Activated T-helper 1 cell treated with anti-CD3 and anti-CD28 coated beads, Interleukin-12 subunit alpha, Interleukin-12 subunit beta, Interleukin-2, Interleukin-4 antibody, amounts not matched to agents 30 ng/mL and 10 ng/mL and 1 ng/mL, durations not matched to agents 14 hours and 24 hours and 36 hours (primary cell): ENCODE results near the gene PDCD6IP. TPM values are rescaled to one million over a fixed set of nuclear protein-coding genes. Genes with fewer than 3 reads are reported as not detected.
A peak's percentile ranks its signal among the peaks of the same experiment; 100 is the strongest.
"Not testable (repeated sequence)": the region's sequence is repeated elsewhere in the genome, so short reads cannot be mapped to it uniquely, and the experiment has no call there.

Source experiments
- DNase-seq: peaks from one replicate; pipeline ENCODE4 v3.0.0; 2021; ENCODE audit warnings: low spot score
- H3K27ac Mint-ChIP-seq: one replicate; pipeline ENCODE4 v1.8.0; 2021; ENCODE audit warnings: mild to moderate bottlenecking, mixed read lengths
- H3K27me3 Mint-ChIP-seq: one replicate; pipeline ENCODE4 v1.8.0; 2022; ENCODE audit warnings: mild to moderate bottlenecking, moderate library complexity, mixed read lengths; ENCODE audit not compliant: insufficient read depth
- H3K36me3 Mint-ChIP-seq: one replicate; pipeline ENCODE4 v1.8.0; 2021; ENCODE audit warnings: low read depth, mixed read lengths
- H3K4me1 Mint-ChIP-seq: one replicate; pipeline ENCODE4 v1.8.0; 2021; ENCODE audit warnings: low read depth, mixed read lengths
- H3K4me3 Mint-ChIP-seq: one replicate; pipeline ENCODE4 v1.8.0; 2021; ENCODE audit warnings: mild to moderate bottlenecking, moderate library complexity, mixed read lengths
- H3K9me3 Mint-ChIP-seq: one replicate; pipeline ENCODE4 v1.8.0; 2021; ENCODE audit warnings: mixed read lengths
- intact Hi-C: fragments of 100-400 bp; cut with micrococcal nuclease; formaldehyde crosslinking; loops from one replicate; pipeline ENCODE4 v1.15.1; 2024
- total RNA-seq: library from RNA; stranded (reverse); gene quantifications from 2 replicates; pipeline ENCODE4 v1.2.3, GENCODE V29; 2022

PDCD6IP gene
- total RNA-seq, 1 donor from 2014 or later: 171 TPM

DNA sequence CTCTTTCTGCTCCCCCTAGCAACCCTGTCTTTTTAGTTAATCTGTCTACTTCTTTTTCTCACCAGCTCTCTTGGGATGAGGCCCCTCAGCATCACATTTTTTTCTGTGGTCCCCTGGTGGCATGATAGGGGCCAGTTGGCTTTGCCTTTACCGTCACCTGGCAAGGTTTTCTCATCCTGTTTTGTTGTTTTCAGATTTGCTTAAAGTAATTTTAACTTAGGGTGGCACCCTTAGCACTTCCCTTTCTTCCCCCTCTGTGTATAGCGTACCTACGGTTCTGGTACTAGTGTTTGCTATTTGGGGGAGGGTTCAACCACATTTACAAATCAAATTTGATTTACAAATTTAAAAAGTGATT, 35.6 kb downstream of the PDCD6IP start:
- intact Hi-C loops: no loop called here
- Mint-ChIP-seq H3K27ac (no peak overlapping the region), H3K9me3 (no peaks in the 10 kb centered on the region), H3K36me3 (peaks cover 37% of the 10 kb centered on the region), H3K27me3 (no peaks in the 10 kb centered on the region), H3K4me3 (no peak overlapping the region), H3K4me1 (peaks cover 7% of the 10 kb centered on the region)
- DNase-seq: no peak

DNA sequence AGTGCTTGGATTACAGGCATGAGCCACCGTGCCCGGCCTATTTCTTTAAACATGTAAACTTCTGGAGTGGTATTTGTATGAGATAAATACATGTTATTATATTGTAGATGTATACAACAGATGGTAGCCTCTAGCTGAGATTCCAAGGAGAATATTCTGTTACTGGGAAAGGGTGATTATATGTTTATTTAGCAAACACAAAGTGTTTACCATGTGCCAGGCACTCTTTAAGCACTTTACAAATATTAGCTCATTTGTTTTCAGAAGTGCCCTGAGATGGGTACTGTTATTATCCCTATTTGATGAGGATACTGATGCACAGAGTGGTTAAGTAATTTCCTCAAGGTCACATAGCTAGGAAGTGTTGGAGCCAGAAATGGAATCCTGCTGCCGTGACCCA, 38.8 kb downstream of the PDCD6IP start:
- H3K27me3 Mint-ChIP-seq, H3K4me1 Mint-ChIP-seq, H3K4me3 Mint-ChIP-seq, H3K9me3 Mint-ChIP-seq, intact Hi-C loops, H3K27ac Mint-ChIP-seq, DNase-seq: not testable (repeated sequence)
- peaks cover 37% of the 10 kb centered on the region for H3K36me3 Mint-ChIP-seq

DNA sequence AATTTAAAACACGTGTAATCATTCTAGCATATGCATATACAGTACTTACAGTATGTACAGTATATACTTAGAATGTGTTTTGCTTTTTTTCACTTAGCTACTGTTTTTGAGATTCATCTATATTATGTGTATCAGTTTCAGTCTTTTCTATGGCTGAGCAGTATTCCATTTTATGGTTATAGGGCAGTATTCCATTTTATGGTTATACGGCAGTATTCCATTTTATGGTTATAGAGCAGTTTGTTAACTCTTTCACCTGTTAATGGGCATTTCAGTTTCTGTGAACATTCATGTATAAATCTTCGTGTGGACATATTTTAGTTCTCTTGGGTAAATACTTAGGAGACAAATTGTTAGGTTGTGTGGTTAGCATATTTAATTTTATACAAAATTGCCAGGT, 40.9 kb downstream of the PDCD6IP start:
- Mint-ChIP-seq H3K4me1 (no peaks in the 10 kb centered on the region), H3K27ac (no peak overlapping the region), H3K36me3 (peaks cover 36% of the 10 kb centered on the region), H3K27me3 (no peaks in the 10 kb centered on the region), H3K4me3 (no peak overlapping the region), H3K9me3 (no peaks in the 10 kb centered on the region)
- intact Hi-C loops: no loop called here
- no peak for DNase-seq

DNA sequence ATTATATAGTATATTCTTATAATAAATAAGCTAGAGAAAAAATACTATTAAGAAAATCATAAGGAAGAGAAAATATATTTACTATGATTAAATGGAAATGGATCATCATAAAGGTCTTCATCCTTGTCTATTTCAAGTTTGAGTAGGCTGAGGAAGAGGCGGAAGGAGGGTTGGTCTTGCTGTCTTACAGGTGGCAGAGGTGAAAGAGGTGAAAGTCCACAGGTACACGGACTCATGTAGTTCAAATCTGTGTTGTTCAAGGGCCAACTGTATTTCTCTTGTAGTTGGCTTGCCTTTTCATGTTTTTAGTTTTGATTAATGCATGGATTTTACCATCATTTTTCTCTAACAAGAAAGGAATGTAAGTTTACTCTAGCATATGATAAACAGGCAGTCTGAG, 41.7 kb downstream of the PDCD6IP start:
- intact Hi-C loops: no loop called here
- H3K27ac Mint-ChIP-seq: no peak overlapping the region
- H3K4me3 Mint-ChIP-seq: no peak overlapping the region

DNA sequence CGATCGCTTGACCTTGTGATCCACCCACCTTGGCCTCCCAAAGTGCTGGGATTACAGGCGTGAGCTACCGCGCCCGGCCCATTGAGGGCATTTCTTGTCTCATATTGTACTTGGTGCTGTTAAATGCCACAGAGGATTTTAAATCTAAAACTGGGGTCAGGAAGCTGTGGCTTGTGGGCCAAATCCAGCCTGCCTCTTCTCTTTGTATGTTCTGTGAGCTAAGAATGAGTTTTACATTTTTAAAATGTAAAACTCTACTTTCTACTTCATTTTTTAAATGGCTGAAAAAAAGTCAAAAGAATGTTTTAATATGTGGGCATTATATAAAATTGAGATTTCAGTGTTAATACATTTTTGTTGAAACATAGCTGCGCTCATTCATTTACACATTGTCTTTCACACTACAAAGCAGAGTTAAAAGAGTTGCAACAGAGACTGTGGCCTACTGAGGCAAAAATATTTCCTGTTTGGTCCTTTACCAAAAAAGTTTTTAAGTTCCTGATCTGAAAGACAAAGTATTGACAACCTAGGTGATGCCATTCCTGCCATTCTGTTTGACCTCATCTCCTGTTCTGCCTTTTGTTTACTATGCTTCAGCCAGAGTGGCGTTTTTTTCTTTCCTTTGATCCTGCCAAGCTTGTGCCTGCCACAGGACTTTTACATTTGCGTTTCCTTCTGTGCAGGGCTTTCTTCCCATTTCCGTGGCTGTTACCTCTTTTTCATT, 50.4 kb downstream of the PDCD6IP start:
- peaks cover 32% of the 10 kb centered on the region for H3K4me1 Mint-ChIP-seq
- peaks cover 33% of the 10 kb centered on the region for H3K36me3 Mint-ChIP-seq
- H3K27ac Mint-ChIP-seq: peak overlapping the region; percentile 0
- no peak overlapping the region for H3K4me3 Mint-ChIP-seq
- H3K27me3 Mint-ChIP-seq: no peaks in the 10 kb centered on the region
- no peak for DNase-seq
- no peaks in the 10 kb centered on the region for H3K9me3 Mint-ChIP-seq
- intact Hi-C loops: no loop called here

More for the DNA sequence above, 41.7 kb downstream of the PDCD6IP start:
- no peak for DNase-seq
- Mint-ChIP-seq H3K27me3 (no peaks in the 10 kb centered on the region), H3K36me3 (peaks cover 33% of the 10 kb centered on the region), H3K4me1 (no peaks in the 10 kb centered on the region), H3K9me3 (no peaks in the 10 kb centered on the region)

DNA sequence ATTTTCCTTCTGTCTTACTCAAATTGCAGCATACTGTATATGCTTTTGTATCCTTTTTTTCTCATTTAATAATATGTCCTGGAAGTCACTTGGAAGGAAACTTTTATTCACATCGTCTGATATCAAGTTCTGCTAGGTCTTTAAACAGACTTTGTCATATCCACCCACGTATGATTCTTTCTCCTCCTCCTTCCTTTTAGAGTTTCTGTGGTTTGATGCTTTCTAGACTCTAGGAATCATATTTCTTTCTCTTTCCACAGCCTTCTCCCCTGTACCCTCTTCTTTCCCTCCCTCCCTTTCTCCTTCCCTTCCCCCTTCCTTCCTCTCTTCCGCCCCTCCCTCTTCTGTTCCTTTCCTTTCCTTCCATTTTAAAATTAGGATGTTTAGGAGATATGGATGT, 52.2 kb downstream of the PDCD6IP start:
- Mint-ChIP-seq H3K36me3 (peaks cover 46% of the 10 kb centered on the region), H3K4me1 (peaks cover 45% of the 10 kb centered on the region)
- not testable (repeated sequence) for H3K9me3 Mint-ChIP-seq, H3K27ac Mint-ChIP-seq, H3K4me3 Mint-ChIP-seq, H3K27me3 Mint-ChIP-seq, DNase-seq
- intact Hi-C loops: loop anchor here (5.0 kb wide), 1 partner anchor 53 kb away; the partner anchor contains the start of gene PDCD6IP

DNA sequence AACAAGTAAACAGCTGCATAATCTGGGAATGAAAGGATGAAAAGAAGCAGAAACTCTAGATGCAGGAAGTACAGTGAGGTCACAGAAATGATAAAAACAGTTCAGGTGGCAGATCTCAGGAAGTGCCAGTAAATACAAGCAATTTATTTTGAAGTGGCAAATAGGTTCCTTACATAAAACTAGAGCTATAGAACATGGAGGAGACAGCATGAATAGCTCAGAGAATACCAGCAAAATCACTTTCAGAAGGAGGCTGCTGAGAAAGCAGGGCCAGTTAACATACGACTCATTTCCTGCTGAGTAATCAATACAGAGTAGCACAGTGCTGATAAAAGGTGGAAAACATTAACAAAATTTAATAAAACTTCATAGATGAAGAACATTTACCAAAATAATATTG, 57.0 kb downstream of the PDCD6IP start:
- DNase-seq, intact Hi-C loops, H3K9me3 Mint-ChIP-seq, H3K4me3 Mint-ChIP-seq, H3K27me3 Mint-ChIP-seq: not testable (repeated sequence)
- Mint-ChIP-seq H3K27ac (peak overlapping the region; percentile 62), H3K36me3 (peaks cover 40% of the 10 kb centered on the region), H3K4me1 (peaks cover 29% of the 10 kb centered on the region)

DNA sequence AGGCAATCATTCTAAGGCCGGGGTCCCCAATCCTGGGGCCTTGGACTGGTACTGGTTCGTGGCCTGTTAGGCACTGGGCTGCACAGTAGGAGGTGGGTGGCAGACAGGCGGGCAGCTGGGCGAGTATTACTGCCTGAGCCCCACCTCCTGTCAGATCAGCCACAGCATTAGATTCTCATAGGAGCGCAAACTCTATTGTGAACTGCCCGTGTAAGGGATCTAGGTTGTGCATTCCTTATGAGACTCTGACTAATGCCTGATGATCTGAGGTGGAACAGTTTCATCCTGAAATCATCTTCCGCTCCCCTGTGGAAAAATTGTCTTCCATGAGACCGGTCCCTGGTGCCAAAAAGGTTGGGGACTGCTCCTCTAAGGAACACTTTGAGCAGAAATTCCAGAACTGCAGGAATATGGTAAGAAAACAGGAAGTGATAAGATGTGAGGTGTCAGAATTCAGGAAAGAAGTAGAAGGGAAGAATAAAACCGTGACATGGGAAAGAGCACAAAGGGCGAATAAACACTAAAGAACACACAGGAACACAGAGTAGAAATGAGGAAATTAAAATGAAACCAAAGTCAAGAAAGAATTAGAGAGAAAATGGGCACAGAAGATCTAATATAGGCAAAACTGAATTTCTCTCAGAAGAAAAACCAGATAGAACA, 57.6 kb downstream of the PDCD6IP start:
- Mint-ChIP-seq H3K27me3 (no peaks in the 10 kb centered on the region), H3K4me3 (no peak overlapping the region), H3K36me3 (peaks cover 35% of the 10 kb centered on the region), H3K9me3 (no peaks in the 10 kb centered on the region), H3K4me1 (peaks cover 23% of the 10 kb centered on the region), H3K27ac (peak overlapping the region; percentile 62)
- intact Hi-C loops: no loop called here
- DNase-seq: no peak

DNA sequence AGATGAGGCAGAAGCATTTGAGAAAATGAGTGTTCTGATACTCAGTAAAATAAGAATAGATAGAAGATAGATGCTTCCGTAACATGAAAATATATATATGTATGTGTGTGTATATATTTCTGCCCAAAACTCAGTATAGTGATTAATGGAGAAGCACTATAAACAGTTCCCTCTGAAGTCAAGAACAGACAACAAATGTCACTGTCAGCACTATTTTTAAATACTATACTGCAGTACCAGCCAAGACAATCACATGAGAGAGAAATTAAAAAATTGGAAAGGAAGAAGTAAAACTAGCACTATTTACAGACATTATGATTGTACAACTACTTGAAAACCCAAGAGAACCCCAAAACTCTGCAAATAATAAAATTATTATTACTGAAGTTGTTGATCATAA, 59.3 kb downstream of the PDCD6IP start:
- H3K9me3 Mint-ChIP-seq, H3K27ac Mint-ChIP-seq, intact Hi-C loops, DNase-seq, H3K4me3 Mint-ChIP-seq, H3K27me3 Mint-ChIP-seq: not testable (repeated sequence)
- Mint-ChIP-seq H3K4me1 (peaks cover 22% of the 10 kb centered on the region), H3K36me3 (peaks cover 32% of the 10 kb centered on the region)

DNA sequence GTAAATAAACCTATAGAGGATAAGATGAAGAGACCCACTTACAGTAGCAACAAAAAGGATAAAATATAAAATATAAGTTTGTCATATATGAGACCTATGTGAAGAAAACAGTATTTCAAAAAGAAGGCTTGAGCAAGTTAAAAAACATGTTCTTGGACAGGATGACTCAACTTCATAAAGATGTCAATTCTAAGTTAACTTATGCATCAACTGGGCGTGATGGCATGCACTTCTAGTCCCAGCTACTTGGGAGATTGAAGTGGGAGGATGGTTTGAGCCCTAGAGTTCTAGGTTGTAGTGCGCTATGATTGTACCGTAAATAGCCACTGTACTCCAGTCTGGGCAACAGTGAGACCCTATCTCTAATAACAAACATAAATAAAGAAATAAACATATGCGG, 59.7 kb downstream of the PDCD6IP start:
- H3K27me3 Mint-ChIP-seq: no peaks in the 10 kb centered on the region
- H3K4me1 Mint-ChIP-seq: peaks cover 22% of the 10 kb centered on the region
- H3K9me3 Mint-ChIP-seq: no peaks in the 10 kb centered on the region
- intact Hi-C loops: no loop called here
- no peak overlapping the region for H3K27ac Mint-ChIP-seq
- no peak for DNase-seq
- H3K36me3 Mint-ChIP-seq: peaks cover 32% of the 10 kb centered on the region
- H3K4me3 Mint-ChIP-seq: no peak overlapping the region

DNA sequence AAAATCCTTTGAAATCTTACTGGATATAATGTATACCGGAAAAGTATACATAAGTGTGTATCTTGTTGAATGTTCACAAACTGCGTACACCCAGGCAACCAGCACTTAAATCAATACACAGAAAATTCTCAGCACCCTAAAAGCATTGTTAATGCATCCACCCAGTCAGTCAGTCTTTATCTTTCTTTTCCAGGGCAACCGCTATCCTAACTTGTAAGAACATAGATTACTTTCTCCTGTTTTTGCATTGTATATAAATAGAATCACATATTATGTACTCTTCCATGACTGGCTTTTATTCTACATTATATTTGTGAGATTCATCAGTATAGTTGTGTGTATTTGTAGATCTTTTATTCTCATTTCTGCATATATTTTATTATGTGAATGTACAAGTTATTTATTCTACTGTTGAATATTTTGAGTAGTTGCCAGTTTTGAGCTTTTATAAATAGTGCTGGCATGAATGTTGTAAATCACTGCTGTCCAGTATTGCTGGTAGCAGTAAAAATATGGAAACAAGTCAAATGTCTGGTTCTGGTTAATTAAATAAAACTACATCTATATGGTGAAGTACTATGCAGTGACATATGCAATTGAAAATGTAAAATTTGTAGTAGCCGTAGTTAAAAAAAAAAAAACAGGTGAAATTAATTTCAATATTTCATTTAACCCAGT, 62.1 kb downstream of the PDCD6IP start:
- DNase-seq: no peak
- intact Hi-C loops: no loop called here
- H3K36me3 Mint-ChIP-seq: peaks cover 26% of the 10 kb centered on the region
- H3K4me1 Mint-ChIP-seq: peaks cover 9% of the 10 kb centered on the region
- no peaks in the 10 kb centered on the region for H3K9me3 Mint-ChIP-seq
- no peak overlapping the region for H3K27ac Mint-ChIP-seq
- no peaks in the 10 kb centered on the region for H3K27me3 Mint-ChIP-seq
- no peak overlapping the region for H3K4me3 Mint-ChIP-seq

DNA sequence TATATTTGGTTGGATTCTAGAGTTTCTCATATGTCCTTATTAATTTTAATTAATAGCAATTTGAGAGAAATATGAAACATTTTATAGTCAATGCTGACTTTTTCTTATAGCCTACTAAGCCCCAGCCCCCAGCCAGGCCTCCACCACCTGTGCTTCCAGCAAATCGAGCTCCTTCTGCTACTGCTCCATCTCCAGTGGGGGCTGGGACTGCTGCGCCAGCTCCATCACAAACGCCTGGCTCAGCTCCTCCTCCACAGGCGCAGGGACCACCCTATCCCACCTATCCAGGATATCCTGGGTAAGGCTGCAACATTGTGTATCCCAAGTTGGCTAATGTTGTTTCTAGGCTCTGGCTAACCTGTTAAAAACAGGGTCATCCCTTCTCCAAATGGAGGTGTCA, 66.7 kb downstream of the PDCD6IP start:
- Mint-ChIP-seq H3K9me3 (no peaks in the 10 kb centered on the region), H3K27ac (no peak overlapping the region), H3K36me3 (peaks cover 24% of the 10 kb centered on the region), H3K4me1 (peaks cover 4% of the 10 kb centered on the region), H3K4me3 (no peak overlapping the region), H3K27me3 (no peaks in the 10 kb centered on the region)
- intact Hi-C loops: no loop called here
- DNase-seq: no peak

DNA sequence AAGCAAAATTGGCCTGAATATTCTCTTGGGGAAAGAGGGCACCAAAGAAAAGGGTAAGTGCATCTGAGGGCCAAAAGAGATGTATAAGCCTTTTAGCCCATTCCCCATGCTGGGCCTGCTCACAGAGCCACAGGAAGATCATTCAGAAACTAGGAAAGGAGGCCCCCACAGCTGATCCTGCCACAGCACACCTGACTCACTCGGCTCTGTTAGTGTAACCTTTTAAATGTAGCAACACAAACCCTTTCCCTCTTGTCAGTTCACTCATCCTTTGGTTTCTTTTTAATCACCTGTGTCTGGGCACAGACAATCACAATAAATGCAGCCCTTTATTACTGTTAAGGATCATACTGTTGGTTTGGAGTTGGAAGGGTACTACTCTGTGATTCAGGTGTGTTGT, 69.9 kb downstream of the PDCD6IP start:
- H3K27ac Mint-ChIP-seq: no peak overlapping the region
- H3K4me3 Mint-ChIP-seq: no peak overlapping the region
- intact Hi-C loops: no loop called here
- peaks cover 4% of the 10 kb centered on the region for H3K4me1 Mint-ChIP-seq
- no peaks in the 10 kb centered on the region for H3K27me3 Mint-ChIP-seq
- peaks cover 20% of the 10 kb centered on the region for H3K36me3 Mint-ChIP-seq
- no peak for DNase-seq
- H3K9me3 Mint-ChIP-seq: no peaks in the 10 kb centered on the region
